Subcutaneous preadipocyte (primary cell): Measurements from ENCODE around the gene NAGA. TPM values are rescaled to one million over a fixed set of nuclear protein-coding genes. Genes with fewer than 3 reads are reported as not detected.

Source experiments
- small RNA-seq: library from RNA; depleted of rRNA; stranded (forward); fragments of <200 nt; gene quantifications from one replicate; pipeline ENCODE3, GENCODE V24; 2012
- total RNA-seq: library from RNA; depleted of rRNA; stranded (reverse); fragments of >200 nt; gene quantifications from 2 replicates; pipeline ENCODE4 v1.2.3, GENCODE V29; 2012

The NAGA gene
- 40.1 and 40.9 TPM in 2 replicates for total RNA-seq

GRCh38 chr22:42070517-42071422 is at the start of gene NAGA:
NAGA (minus strand) TSS chr22:42070812; CDS start chr22:42070297, 515 bp downstream.

GRCh38 chr22:42090596-42091454 is 20.2 kb upstream of the NAGA start, which contains the start of gene NDUFA6:
NDUFA6 (minus strand) TSS chr22:42090772; CDS start chr22:42090744, 28 bp downstream.

GRCh38 chr22:42079319-42080251 is 9.0 kb upstream of the NAGA start, which contains the start of gene SMDT1:
SMDT1 (plus strand) TSS chr22:42079700; CDS start chr22:42079769, 69 bp downstream.

GRCh38 chr22:42074132-42074811 is 3.7 kb upstream of the NAGA start, which contains the start of gene PHETA2:
PHETA2 (plus strand) TSS chr22:42074248; CDS start chr22:42077294, 3,046 bp downstream.

Small RNA genes within 50 kb of the gene (small RNA-seq; reads per million reads assigned to genes)
- gene SNORD13P1: not detected

Other genes starting within 250 kb of the NAGA start
- 80.1 and 106 TPM in 2 replicates for gene SREBF2, start 237.7 kb downstream of the NAGA start, total RNA-seq
- gene SHISA8, start 155.7 kb downstream of the NAGA start, total RNA-seq: not detected in 2 replicates
- 0.20 and 0.37 TPM in 2 replicates for gene TNFRSF13C, start 144.0 kb downstream of the NAGA start, total RNA-seq
- gene CENPM, start 123.7 kb downstream of the NAGA start, total RNA-seq: 25.6 and 26.5 TPM in 2 replicates
- under 0.01 TPM in 1 of 2 replicates, not detected in the other for gene SEPTIN3, start 101.4 kb downstream of the NAGA start, total RNA-seq
- gene WBP2NL, start 72.0 kb downstream of the NAGA start, total RNA-seq: 0.37 TPM in 1 of 2 replicates, not detected in the other
- 10.4 and 10.7 TPM in 2 replicates for gene PHETA2, start 3.4 kb upstream of the NAGA start, total RNA-seq
- gene SMDT1, start 8.9 kb upstream of the NAGA start, total RNA-seq: 2.9 and 4.1 TPM in 2 replicates
- 36.6 and 37.1 TPM in 2 replicates for gene NDUFA6, start 20.0 kb upstream of the NAGA start, total RNA-seq
- gene CYP2D6, start 60.0 kb upstream of the NAGA start, total RNA-seq: 0.20 and 0.37 TPM in 2 replicates
- 20.6 and 39.1 TPM in 2 replicates for gene TCF20, start 199.8 kb upstream of the NAGA start, total RNA-seq